ENCODE data around the gene PAX4.
A peak's percentile ranks its signal among the peaks of the same experiment; 100 is the strongest.

PAX4 gene

GRCh38 chr7:127655720-127656119, 37.8 kb upstream of the PAX4 start:
- DNase-seq (ENCODE audit: low read depth): no peak
- no peak overlapping the region for H3K4me3 ChIP-seq (ENCODE audit: low read depth, low read length)
- TF ChIP-seq CTCF (IDR thresholded peaks at IDR 0.05; ENCODE audit: control insufficient read depth, extremely low read depth, insufficient read depth): no peak

- no peak overlapping the region for H3K4me3 ChIP-seq (ENCODE audit: low read depth, low read length)
- no peak for TF ChIP-seq CTCF (IDR thresholded peaks at IDR 0.05; ENCODE audit: control insufficient read depth, extremely low read depth, insufficient read depth)
- DNase-seq (ENCODE audit: low read depth): no peak
Observed at GRCh38 chr7:127654404-127655394, 36.8 kb upstream of the PAX4 start.

- H3K4me3 ChIP-seq (ENCODE audit: low read depth, low read length): peak overlapping the region; percentile 99
- DNase-seq (ENCODE audit: low read depth): no peak
- no peak for TF ChIP-seq CTCF (IDR thresholded peaks at IDR 0.05; ENCODE audit: control insufficient read depth, extremely low read depth, insufficient read depth)
Observed at GRCh38 chr7:127653396-127653795, 35.5 kb upstream of the PAX4 start.

GRCh38 chr7:127652333-127653248, 34.6 kb upstream of the PAX4 start:
- H3K4me3 ChIP-seq (ENCODE audit: low read depth, low read length): peak overlapping the region; percentile 99
- TF ChIP-seq CTCF (IDR thresholded peaks at IDR 0.05; ENCODE audit: control insufficient read depth, extremely low read depth, insufficient read depth): no peak
- DNase-seq (ENCODE audit: low read depth): peak; percentile 50

- DNase-seq (ENCODE audit: low read depth): peak; percentile 98
- TF ChIP-seq CTCF (IDR thresholded peaks at IDR 0.05; ENCODE audit: control insufficient read depth, extremely low read depth, insufficient read depth): no peak
- H3K4me3 ChIP-seq (ENCODE audit: low read depth, low read length): peak within 1 kb of the TSS; percentile 99
Observed at GRCh38 chr7:127651556-127652332, 33.8 kb upstream of the PAX4 start, which contains the start of gene SND1. Gene SND1, plus strand, starts transcription at chr7:127652194. Its CDS starts 180 bp downstream, at chr7:127652374.
